IPS DF 4.7 (cell line): ENCODE results near the gene FAM193A.

Source experiments
- DNase-seq: peaks from one replicate; pipeline ENCODE4 v3.0.0-alpha.2; 2013; ENCODE audit warnings: low spot score; ENCODE audit errors: extremely low read depth

Gene FAM193A

DNA sequence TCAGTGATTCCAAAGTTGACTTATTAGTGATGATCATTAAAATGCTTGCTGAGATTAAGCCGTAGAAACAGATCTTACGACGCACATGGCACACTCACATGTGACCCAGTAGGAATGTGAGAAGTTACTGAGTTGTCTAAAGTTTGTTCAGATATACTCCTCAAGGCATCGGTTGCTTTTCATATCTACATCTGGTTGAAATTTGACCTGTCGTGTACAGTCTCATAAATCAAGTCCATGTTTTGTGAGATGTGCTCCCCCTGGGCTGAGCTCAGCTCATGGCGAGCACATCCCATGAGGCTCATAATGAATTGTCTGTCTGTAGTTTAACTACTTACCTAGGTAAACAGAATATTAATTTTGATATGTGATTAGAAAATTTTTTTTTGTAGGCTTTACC, 152.7 kb downstream of the FAM193A start:
- no peak for DNase-seq

- no peak for DNase-seq
Measured at GRCh38 chr4:2689825-2690700, 153.6 kb downstream of the FAM193A start.

DNA sequence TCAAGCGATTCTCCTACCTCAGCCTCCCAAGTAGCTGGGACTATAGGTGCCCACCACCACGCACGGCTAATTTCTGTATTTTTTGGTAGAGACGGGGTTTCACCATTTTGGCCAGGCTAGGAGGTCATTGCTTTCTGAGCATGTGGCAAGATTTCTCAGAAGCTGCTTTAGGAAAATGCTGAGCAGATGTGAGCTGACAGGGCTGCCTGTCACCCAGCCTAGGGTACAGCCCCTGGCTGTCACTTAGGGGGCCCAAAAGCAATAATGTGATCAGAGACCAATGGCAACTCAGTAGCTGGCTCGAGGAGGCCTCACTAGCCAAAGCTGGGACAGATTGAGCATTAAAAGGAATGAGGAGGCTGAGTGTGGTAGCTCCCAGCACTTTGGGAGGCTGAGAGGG, 154.9 kb downstream of the FAM193A start:
- DNase-seq, result no peak

- DNase-seq, result no peak
Measured at GRCh38 chr4:2691952-2692435, 155.5 kb downstream of the FAM193A start.

GRCh38 chr4:2694691-2695090, 158.2 kb downstream of the FAM193A start:
- no peak for DNase-seq

- DNase-seq, result no peak
Measured at GRCh38 chr4:2695346-2696060, 159.1 kb downstream of the FAM193A start.

DNA sequence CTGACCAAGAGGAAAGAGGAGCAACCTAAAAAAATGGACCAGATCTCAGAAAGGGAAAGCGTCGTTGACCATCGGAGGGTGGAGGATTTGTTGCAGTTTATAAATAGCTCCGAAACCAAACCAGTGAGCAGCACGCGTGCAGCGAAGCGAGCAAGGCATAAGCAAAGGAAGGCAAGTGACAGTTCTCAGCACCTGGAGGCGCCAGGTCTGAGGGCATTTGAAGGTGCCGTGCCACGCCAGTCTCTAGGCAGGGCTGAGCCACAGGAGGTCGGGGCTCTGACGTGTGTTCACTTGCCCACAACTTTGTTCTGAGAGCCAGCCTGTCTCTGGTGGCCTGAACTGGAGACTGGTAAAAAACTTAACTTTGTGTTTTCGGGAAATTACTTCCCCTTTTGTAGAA, 160.0 kb downstream of the FAM193A start:
- DNase-seq, result no peak

DNA sequence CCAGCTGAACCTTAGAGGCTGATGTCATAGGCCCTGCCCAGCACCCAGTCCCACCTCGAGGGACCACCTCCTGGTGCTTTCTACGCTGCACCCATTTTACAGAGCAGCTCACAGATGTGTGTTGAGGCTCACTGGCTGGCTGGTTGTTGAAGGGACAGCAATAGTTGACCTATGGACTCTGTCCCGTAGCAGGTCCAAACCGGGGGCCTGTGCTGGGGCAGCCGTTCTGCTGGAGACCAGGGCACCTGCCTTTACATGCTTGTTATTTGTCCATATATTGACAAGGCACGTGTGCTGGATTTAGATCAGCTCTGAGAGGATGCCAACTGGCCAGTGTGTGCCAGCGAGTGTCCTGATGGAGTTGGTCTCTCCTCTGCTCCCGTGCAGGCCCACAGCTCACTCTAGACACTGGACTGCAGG, 161.6 kb downstream of the FAM193A start:
- DNase-seq, result no peak

- no peak for DNase-seq
Measured at GRCh38 chr4:2698504-2698903, 162.1 kb downstream of the FAM193A start.

DNA sequence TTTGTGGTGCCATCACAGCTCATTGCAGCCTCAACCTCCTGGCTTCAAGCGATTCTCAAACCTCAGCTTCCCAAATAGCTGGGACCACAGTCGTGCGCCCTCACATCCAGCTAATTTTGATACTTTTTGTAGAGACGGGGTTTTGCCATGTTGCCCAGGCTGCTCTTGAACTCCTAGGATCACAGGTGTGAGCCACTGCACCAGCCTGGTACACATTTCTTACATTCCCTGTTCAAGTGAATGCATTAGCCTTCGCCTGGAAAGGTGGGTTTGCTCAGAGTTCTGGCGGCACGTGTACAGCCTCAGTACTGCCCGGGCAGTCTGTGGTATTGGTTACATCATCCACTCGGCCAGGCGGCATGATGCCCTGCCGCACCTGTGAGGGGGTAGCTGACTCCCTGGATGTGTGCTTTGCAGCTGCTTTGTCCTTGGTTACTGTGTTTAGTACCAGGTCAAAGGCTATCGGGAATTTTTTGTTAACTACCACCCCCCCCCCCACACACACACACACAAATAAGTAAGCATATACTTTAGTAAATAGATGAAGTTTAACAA, 162.6 kb downstream of the FAM193A start:
- DNase-seq, result no peak

- DNase-seq, result no peak
Measured at GRCh38 chr4:2699534-2699933, 163.1 kb downstream of the FAM193A start.

GRCh38 chr4:2700031-2700430, 163.6 kb downstream of the FAM193A start:
- no peak for DNase-seq

DNA sequence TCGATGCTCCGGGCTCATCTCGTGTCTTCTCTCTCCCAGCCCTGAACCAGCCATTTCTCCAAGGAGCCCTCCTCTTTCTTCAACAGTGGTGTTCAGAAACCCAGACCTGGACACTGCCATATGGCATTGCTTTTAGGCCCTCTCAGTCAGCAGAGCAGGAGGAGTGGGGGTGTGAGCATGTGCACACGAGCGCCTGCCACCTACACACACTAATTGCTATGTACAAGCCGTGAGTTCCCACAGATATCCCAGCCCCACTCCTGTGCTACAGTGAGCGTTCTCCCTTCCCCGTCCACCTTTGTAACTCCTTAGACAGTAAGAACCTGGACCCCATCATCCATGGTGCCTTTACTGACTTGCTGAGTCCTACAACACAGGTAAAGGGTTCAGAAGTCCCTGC, 165.9 kb downstream of the FAM193A start:
- no peak for DNase-seq

- DNase-seq, result no peak
Measured at GRCh38 chr4:2702770-2703169, 166.3 kb downstream of the FAM193A start.

DNA sequence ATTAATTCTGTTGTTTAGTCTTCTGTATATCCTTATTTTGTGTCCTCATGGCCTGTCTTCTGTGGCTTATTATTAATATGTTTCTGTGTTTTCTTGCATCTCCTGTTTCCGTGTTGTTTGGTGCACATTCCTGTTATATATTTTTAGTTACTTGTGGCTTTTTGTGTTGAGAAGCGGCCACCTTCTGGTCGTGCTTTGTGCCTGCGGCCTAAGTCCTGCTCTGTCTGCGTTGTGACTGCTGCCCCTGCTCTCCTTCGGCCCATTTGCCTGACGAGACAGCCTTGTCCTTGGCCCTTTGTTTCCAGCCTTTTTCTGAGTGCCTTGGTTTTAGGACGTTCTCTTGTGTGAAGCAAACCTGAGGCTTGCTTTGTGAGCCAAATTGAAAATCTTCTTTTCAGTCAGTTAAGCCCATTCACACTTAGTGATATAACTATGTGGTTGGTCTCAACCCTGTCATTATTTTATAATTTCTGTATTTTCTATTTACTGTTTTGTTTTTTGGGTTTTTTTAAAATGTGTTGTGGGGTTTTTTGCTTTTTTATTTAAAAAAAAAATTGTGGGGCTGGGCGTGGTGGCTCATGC, 175.9 kb downstream of the FAM193A start:
- DNase-seq, result peak; percentile 14

GRCh38 chr4:2713337-2713736, 176.9 kb downstream of the FAM193A start:
- no peak for DNase-seq

DNA sequence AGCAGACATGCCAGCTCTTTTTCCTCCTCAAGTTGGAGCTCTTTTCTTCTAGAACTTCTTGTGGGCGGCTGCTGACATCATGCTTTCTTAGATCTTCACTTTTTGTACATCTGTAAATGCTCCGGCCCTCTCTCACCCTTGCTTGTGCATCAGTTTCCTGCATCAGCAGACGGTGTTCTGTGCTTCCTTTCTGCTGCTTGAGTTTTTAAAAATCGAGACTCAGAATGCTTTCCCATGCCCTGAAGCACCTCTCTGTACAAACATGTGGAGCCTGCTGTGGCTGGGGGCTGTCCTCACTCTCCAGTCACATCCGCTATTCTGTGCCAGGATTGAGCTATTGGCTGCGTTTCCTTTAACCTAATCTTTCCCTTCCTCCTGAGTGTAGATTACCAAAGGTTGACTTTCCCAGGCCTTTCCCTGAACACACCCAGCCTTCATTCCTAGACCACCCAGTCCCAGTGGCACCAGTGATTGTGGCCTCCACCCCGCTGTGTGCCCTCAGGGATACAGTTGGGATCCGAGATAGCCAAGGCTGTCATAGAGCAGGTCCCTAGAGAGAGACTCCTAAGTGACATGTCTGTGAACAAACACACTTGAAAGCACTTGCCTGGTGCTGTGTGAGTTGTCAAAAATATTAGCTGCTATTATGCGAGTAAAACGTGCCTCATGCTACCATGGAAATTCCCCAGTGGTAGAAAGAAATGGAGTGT, 177.8 kb downstream of the FAM193A start:
- DNase-seq, result no peak

GRCh38 chr4:2714918-2715317, 178.5 kb downstream of the FAM193A start:
- DNase-seq, result no peak

DNA sequence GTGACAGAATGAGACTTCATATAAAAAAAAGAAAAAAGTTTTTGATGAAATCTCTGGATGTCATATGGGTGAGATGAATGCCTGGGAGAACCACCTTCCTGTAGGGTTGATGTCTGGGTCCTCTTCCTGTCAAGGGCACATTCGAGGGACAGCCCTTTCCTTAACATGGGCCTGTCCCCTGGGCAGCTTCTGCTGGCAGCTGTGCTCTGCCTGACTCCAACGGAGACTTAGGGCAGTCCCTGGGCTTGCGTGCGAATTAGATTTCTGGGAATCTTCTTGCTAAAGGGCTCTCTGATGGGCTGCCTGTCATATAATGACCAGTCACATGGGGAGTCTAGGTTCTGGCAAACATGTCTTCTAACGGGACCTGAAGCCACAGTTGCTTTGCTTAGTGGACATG, 179.0 kb downstream of the FAM193A start:
- DNase-seq, result no peak

DNA sequence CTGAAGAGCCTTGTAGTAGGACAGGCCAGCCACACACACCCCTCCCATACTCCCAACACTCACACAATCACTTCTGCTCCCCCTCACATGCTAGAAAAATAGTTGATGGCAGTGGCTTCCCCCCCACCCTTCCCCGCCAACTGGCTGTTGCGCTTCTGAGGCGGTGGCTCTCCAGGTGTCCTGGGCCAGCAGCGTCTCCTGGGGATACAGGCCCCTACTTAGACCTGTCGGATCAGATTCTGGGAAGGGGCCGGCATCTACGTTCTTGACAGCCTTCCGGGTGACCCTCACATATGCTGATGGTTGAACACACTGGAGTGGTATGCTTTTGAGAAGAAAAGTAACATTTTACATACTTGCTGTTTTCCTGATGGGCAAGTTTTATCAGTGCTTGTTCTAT, 179.8 kb downstream of the FAM193A start:
- DNase-seq, result no peak

- no peak for DNase-seq
Measured at GRCh38 chr4:2721586-2721985, 185.1 kb downstream of the FAM193A start.
